Effector CD8-positive, alpha-beta T cell (primary cell): ENCODE measurements around the gene UNC13A.

ENCODE experiments used
- DNase-seq: peaks from one replicate; lab custom pipeline; 2025; lab: John Stamatoyannopoulos, UW
- total RNA-seq, 4 experiments: gene quantifications; one replicate each; lab custom pipeline; 2026; lab: John Stamatoyannopoulos, UW

The UNC13A gene
- total RNA-seq, result 0 to 1.1 (median 0.33) reads per million in 4 experiments

DNA sequence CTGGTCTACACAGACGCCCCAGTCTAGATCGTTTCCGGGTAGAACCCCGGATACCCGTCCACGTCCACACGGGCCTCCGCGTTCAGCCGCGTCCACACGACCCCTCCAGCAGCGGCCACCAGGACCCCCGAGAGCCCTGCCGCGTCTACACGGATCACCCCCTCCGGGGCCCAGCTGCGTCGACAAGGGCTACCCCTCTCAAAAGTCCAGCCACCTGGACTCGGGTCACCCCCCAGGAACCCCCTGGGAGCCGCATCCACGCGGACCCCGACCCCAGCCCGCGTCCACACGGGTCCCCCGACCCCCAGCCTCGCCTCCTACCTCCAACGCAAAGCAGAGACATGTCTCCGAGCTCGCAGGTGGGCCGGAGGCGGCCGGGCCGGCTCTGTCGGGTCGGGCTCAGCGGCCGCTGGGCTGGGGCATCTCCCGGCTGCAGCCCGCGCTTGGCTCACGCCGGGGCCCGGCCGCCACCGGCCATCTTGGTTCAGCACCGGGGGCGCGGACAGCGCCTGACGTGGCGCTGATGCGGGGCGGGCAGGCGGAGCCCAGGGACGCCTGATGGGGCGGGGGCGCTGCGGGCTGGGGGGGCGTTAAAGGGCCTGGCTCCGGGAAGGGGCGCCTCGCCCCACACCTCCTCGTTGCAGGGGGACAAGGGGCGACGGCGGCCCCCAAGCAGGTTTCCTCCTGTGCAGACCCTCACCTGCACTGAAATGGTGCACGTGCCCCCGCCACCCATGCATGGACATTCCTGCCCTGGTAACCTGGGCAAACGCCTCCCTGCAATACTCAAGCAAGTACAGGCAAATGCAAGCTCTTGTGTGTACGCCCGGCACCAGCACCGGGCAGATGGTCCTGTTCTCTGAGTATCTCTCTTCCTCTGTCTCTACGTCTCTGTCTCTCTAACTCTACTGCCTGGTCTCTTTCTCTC lies at the start of gene UNC13A:
TSS of gene UNC13A (minus strand) at position 498 of the 928 bp plus-strand sequence. CDS start at position 343, 155 bp downstream.
- DNase-seq, result peak; percentile 11

DNA sequence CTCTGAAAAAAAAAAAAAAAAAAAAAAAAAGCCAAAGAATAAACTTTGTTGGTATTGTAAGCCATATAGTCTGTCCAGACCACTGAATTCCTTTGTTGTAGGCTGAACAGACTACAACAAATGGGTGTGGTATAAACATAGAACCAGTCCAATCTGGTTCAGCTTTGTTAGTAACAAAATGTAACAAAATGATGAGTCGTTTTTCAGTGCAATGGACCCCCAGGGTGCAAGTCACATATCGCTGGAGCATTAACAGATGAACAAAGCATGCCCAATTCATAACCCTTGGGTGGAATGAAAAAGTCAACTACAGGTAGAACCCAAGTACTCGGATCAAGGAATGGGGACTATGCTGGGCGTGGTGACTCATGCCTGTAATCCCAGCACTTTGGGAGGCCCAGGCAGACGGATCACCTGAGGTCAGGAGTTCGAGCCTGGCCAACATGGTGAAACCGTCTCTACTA lies 49.6 kb upstream of the UNC13A start:
- no peak for DNase-seq

DNA sequence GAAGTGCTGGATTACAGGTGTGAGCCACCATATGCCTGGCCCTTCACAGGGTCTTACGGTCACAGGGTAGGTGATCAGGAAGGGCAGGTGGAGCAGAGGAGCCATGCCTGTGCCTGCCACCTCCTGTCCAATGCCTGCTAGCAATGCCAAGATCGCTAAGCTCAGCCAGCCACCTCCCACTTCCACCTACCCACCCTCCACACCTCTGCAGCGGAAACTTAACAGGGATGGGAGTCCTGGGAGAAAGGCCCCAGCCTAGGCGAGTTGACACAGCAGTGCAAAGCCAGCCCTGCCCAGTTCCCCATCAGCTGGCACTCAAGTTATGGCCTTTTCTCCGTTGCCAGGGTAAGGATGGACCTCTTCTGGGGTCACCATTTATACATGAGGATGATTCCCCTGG lies 47.3 kb upstream of the UNC13A start:
- DNase-seq, result no peak

DNA sequence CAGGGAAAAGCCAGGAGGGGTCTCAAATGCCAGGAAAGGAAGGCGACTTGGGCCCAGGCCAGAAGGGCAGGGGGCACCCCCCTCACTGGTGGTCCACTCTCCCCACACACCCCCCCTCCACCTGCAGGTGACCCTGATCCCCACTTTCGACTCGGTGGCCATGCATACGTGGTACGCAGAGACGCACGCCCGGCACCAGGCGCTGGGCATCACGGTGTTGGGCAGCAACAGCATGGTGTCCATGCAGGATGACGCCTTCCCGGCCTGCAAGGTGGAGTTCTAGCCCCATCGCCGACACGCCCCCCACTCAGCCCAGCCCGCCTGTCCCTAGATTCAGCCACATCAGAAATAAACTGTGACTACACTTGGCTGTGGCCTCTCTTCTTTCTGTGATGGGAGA lies 46.0 kb upstream of the UNC13A start:
- no peak for DNase-seq

DNA sequence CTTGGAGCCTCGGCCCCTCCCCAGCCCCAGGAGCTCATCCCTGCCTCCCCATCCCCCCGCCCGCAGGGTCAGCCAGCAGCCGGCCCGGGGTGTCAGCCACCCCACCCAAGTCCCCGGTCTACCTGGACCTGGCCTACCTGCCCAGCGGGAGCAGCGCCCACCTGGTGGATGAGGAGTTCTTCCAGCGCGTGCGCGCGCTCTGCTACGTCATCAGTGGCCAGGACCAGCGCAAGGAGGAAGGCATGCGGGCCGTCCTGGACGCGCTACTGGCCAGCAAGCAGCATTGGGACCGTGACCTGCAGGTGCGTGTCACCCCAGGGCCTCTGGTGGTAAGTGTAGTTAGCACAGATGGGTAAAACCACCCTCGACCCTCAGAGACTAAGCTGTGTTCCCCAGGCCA lies 45.0 kb upstream of the UNC13A start:
- DNase-seq, result no peak

DNA sequence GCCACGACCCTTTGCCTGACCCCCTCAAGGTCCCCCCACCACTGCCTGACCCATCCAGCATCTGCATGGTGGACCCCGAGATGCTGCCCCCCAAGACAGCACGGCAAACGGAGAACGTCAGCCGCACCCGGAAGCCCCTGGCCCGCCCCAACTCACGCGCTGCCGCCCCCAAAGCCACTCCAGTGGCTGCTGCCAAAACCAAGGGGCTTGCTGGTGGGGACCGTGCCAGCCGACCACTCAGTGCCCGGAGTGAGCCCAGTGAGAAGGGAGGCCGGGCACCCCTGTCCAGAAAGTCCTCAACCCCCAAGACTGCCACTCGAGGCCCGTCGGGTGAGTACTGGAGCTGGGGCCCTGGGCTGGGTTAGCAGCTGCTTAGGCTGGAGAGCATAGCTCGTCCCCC lies 39.7 kb upstream of the UNC13A start:
- no peak for DNase-seq

DNA sequence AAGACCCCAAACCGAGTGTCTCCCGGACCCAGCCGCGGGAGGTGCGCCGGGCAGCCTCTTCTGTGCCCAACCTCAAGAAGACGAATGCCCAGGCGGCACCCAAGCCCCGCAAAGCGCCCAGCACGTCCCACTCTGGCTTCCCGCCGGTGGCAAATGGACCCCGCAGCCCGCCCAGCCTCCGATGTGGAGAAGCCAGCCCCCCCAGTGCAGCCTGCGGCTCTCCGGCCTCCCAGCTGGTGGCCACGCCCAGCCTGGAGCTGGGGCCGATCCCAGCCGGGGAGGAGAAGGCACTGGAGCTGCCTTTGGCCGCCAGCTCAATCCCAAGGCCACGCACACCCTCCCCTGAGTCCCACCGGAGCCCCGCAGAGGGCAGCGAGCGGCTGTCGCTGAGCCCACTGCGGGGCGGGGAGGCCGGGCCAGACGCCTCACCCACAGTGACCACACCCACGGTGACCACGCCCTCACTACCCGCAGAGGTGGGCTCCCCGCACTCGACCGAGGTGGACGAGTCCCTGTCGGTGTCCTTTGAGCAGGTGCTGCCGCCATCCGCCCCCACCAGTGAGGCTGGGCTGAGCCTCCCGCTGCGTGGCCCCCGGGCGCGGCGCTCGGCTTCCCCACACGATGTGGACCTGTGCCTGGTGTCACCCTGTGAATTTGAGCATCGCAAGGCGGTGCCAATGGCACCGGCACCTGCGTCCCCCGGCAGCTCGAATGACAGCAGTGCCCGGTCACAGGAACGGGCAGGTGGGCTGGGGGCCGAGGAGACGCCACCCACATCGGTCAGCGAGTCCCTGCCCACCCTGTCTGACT lies 39.0 kb upstream of the UNC13A start:
- no peak for DNase-seq

GRCh38 chr19:17726136-17726741 lies 38.1 kb upstream of the UNC13A start:
- DNase-seq, result no peak

GRCh38 chr19:17725422-17726078 lies 37.4 kb upstream of the UNC13A start:
- no peak for DNase-seq

GRCh38 chr19:17724655-17725054 lies 36.5 kb upstream of the UNC13A start:
- DNase-seq, result no peak

GRCh38 chr19:17722655-17723240 lies 34.6 kb upstream of the UNC13A start:
- DNase-seq, result no peak

DNA sequence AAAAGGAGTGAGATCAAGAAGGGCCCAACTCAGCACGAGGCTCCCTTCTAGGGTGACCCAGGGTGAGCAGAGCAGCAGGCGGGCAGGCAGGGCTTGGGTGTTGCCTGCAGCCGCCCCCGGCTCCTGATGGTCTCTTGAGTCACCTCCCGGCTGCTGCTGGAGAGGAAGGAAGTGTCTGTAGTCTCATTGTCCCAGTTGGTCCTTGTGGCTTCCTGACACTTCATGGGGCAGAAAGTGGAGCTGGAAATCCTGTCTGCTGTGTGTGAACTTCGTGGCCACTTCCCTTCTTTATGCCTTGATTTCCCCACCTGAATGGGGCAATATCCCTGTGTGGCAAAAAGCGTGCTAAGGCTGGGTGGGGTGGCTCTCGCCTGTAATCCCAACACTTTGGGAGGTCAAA lies 33.7 kb upstream of the UNC13A start:
- no peak for DNase-seq

GRCh38 chr19:17721111-17721628 lies 33.0 kb upstream of the UNC13A start:
- no peak for DNase-seq

- DNase-seq, result no peak
Observed at GRCh38 chr19:17720440-17720839, 32.3 kb upstream of the UNC13A start.

GRCh38 chr19:17719730-17720400 lies 31.7 kb upstream of the UNC13A start:
- DNase-seq, result no peak

- peak; percentile 42 for DNase-seq
Observed at GRCh38 chr19:17718947-17719711, 31.0 kb upstream of the UNC13A start, which contains the start of gene MAP1S. MAP1S (plus strand) TSS chr19:17719480; CDS start chr19:17719503, 23 bp downstream.

GRCh38 chr19:17718550-17718946 lies 30.4 kb upstream of the UNC13A start:
- no peak for DNase-seq

GRCh38 chr19:17716309-17716929 lies 28.3 kb upstream of the UNC13A start:
- no peak for DNase-seq

GRCh38 chr19:17711851-17712250 lies 23.7 kb upstream of the UNC13A start:
- no peak for DNase-seq
